GM18951 (cell line): Measurements from ENCODE around the gene REEP5.
"Not testable (repeated sequence)": the region's sequence is repeated elsewhere in the genome, so short reads cannot be mapped to it uniquely, and the experiment has no call there.

Experiments used
- POLR2A ChIP-seq: IDR thresholded peaks from 4 replicates; pipeline ENCODE4 v1.6.1; 2011; ENCODE audit warnings: mild to moderate bottlenecking; ENCODE audit not compliant: insufficient read length, insufficient read depth; ENCODE audit errors: extremely low read depth
- in situ Hi-C: fragments of 300-500 bp; cut with MboI; formaldehyde crosslinking; loops from one replicate; pipeline ENCODE4 v1.12.0; 2022; ENCODE audit warnings: low sequenced_read_pairs, mixed read lengths, inconsistent platforms; ENCODE audit not compliant: unreplicated experiment

Gene REEP5

DNA sequence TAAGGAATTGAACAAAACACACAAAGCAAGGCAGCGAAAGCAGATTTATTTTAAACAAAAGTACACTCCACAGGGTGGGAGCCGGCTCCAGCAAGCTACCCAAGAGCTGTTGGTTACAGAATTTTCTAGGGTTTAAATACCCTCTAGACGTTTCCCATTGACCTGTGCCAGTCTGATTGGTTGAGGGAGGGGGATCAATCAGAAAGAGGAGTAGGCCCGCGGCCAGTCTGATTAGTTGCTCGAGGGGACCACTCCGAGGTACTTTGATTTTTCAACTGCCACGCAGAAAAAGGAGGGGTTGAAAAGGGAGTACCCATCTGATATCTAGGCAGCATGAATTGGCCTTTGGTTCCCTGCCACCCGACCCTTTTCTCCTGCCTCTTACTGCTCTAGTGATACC is 59.9 kb downstream of the REEP5 start:
- in situ Hi-C loops, result no loop called here
- no peak for TF ChIP-seq POLR2A

DNA sequence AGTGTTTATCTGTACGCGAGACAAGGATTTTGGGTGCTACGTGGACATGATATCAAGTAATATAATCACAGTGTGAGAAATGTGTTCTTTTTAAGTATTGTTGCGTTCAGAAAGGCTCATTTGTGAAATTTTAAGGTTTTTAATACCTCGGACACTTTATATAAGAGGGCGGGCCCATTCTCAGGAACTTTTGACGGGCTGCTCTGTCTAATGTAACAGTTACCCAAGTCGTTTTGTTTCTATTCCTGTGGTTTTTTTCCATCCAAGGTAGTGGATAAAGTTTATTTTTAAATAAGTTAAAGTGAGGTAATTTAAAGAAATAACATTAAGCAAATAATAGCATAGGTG is 60.4 kb downstream of the REEP5 start:
- TF ChIP-seq POLR2A, result no peak
- in situ Hi-C loops, result no loop called here

DNA sequence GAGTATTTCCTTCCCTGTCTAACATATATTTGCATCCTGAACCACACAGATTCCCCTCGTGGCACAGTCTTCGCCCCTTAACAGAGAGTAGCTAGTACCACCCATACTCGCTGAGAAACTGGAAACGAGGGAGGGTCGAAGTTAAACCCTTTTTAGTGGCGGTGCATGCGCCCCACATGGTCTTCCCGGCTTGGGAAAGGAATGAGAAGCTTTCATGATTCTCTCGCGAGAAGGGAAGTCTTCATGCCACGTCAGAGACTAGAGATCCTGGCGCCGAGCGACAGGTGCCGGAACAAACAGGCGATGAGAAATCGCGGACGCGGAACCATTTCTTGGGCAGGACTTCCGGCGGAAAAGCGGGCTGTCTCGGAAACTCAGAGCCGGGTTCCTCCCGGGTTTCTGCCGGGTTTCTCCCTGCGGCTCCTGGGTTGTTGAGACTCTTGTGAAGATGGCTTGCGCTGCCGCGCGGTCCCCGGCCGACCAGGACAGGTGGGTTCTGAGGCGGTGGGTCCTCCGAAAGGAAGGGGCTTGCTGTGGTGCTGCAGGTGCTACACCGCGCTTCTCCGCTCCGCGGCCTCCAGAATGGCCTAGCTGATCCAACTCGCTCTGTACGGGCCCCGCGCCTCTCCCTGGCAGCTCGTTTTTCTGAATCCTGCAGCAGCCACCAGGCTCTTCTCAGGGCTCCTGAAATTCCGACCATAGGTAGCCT is 60.9 kb downstream of the REEP5 start, which contains the start of gene SRP19:
TSS of gene SRP19 (plus strand) at position 359 of the 709 bp plus-strand sequence. CDS start at position 449, 90 bp downstream.
- peak; percentile 85 for TF ChIP-seq POLR2A
- in situ Hi-C loops, result no loop called here

DNA sequence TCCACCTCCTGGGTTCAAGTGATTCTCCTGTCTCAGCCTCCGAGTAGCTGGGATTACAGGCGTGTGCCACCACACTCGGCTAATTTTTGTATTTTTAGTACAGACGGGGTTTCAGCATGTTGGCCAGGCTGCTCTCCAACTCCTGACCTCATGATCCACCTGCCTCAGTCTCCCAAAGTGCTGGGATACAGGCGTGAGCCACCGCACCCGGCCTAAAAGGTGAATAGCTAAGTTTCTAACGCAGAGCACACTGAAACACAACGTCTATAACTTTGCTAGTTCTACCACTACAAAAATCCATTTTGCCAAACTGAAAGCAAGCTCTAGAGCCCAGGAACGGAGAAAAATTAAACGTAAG is 61.5 kb downstream of the REEP5 start:
- in situ Hi-C loops, result not testable (repeated sequence)

DNA sequence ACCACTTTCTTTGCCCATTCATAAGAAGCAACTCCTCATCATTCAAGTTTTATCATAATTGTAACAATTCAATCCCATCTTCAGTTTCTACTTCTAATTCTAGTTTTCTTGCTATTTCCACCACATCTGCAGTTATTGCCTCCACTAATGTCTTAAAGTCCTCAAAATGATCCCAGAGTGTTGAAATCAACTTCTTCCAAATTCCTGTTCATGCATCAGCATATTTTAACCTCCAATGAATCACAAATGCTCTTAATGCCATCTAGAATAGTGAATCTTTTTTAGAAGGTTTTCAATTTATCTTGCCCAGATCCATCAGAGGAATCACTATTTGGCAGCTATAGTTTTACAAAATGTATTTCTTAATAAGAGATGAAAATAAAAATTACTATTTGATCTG is 64.2 kb downstream of the REEP5 start:
- in situ Hi-C loops, result no loop called here
- TF ChIP-seq POLR2A, result no peak

DNA sequence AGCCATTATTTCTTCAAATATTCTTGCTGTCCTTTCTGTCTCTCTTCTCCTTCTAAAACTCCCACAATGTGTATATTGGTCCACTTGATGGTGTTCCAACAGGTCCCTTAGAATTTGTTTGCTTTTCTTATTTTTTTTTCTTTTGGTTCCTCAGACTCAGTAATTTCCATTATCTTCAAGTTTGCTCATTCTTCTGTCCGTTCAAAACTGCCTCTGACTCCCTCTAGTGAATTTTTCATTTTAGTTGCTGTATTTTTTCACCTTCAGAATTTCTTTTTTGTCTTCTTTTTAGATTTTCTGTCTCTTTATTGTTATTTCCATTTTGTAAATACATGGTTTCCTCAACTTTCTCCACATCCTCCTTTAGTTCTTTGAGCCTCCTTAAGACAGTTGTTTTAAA is 67.4 kb downstream of the REEP5 start:
- TF ChIP-seq POLR2A, result no peak
- in situ Hi-C loops, result no loop called here

DNA sequence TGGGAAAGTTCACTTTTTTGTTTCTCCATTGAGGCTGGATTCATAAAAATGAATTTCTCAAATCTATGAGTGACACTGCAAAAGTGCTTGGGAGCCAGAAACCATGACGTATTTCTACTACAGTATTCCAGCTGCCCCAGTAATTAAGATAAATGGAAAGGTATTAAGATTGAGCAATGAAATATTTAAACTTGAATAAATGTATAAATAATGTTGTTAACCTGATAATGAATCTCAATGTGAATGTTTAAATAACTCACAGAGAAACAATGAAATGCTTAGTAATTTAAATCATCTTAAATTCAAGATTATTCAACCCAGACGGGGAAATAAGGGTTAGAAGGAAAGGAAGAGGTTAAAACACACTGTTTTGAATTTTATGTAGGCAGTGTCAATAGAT is 72.1 kb downstream of the REEP5 start:
- in situ Hi-C loops, result no loop called here
- TF ChIP-seq POLR2A, result no peak

DNA sequence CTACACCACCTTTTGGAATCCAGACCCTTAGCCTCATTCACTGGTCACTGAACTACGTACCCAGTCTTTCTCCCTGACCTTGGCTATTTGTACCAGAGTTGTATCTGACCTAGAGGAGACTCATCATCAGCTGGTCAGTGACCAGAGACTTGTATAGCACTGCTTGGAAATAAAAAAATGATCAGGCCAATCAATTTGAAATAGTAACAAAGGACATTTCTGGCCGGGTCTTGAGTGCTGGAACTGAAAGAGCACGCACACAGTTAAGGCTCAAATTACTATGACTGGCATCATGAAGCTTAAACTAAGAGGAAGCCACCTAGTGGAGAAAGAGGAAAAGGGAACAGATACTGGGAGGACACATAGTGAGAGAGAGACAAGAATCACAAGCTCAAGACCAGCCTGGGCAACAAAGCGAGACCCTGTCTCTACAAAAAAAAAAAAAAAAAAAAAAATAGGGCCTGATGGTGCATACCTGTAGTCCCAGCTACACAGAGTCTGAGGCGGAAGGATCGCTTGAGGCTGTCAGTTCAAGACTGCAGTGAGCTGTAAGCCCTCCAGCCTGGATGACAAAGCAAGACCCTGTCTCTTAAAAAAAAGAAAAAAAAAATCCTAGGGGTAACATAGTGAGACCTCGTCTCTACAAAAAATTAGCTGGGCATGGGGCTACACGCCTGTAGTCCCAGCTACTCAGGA is 73.8 kb downstream of the REEP5 start:
- no peak for TF ChIP-seq POLR2A
- in situ Hi-C loops, result no loop called here

DNA sequence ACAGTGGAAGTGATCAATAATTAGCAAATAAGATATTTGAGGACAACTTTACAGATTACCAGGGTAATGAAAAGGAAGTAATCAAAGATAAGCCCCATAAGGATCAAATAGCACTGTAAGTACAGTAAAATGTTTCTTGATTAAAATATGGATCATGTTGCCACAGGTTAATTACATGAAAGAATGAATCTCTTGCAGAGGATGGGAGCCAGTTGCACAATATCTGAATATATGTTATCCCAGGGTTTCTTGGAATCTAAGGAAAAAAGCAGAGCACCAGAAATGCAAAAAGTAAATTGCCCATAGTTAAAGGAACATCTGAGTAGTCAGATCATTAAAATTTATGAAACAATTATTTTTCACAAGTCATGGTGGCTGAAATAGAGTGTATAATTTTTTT is 74.7 kb downstream of the REEP5 start:
- in situ Hi-C loops, result no loop called here
- no peak for TF ChIP-seq POLR2A

DNA sequence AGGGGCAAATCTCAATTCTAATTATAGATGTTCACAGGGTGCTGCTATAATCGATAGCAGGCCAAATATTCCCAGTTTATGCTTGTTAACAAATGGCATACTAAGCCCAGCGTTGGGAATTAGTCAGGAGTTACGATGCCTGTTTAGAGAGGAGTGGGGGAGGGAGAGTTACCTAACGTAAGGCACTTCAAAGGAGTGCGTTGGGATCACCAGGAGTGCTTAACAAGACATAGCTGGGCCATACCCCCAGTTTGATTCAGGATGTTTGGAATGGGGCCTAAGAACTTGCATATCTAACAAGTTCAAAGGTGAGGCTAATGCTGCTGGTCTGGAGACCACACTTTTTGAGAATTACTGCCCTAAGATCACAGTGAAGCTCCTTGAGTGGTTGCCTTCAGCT is 75.5 kb downstream of the REEP5 start:
- in situ Hi-C loops, result no loop called here
- no peak for TF ChIP-seq POLR2A

DNA sequence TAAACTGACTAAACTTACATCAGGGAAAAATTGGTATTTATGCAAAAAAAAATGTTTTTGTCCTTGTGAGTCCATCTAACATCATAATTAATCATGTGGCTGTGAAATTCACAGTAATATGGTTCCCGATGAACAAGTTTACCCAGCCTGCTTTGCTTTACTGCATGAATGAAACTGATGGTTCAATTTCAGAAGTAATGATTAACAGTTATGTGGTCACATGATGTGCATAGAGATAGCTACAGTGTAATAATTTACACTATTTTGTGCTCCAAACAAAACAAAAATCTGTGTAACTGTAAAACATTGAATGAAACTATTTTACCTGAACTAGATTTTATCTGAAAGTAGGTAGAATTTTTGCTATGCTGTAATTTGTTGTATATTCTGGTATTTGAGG is 77.5 kb downstream of the REEP5 start:
- in situ Hi-C loops, result no loop called here
- TF ChIP-seq POLR2A, result no peak

DNA sequence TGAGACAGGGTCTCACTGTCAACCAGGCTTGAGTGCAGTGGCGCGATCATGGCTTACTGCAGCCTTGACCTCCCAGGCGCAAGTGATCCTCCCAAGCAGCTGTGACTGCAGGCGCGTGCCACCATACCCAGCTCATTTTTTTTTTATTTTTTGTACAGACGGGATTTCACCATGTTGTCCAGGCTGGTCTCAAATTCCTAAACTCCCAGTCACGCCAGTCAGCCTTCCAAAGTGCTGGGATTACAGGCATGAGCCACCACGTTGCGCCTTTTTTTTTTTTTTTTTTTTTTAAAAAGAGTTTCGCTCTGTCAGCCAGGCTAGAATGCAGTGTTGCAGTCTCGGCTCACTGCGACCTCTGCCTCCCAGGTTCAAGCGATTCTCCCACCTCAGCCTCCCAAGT is 88.1 kb downstream of the REEP5 start:
- in situ Hi-C loops, result no loop called here
- no peak for TF ChIP-seq POLR2A

DNA sequence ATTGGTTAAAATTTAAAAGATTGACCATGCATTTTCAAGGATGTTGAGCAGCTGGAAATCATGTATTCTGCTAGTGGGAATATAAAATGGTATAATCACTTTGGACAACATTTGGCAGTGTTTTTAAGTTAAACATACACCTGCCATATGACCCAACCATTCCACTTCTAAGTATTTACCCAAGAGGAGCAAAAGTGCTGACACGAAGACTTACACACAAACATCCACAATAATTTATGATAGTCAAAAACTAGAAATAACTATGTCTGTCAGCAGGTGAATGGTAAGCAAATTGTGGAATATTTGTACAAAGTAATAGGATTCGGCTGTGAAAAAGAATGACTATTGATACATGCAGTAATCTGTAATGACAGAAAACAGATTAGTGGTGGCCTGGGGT is 91.6 kb downstream of the REEP5 start:
- TF ChIP-seq POLR2A, result no peak
- in situ Hi-C loops, result no loop called here
